Small intestine (tissue), 7 donors: Measurements from ENCODE around the gene ARNT2. TPM values are rescaled to one million over a fixed set of nuclear protein-coding genes. Genes with fewer than 3 reads are reported as not detected.

ENCODE experiments used
- DNase-seq, 2 donors: peaks; one replicate each; pipeline versions ENCODE4 v3.0.0 to v3.0.0-alpha.2; 2013
- FAIRE-seq: peaks from 2 replicates; lab custom pipeline; 2012; peaks lifted over from hg19 to GRCh38; lab: Jason Lieb, UNC
- H3K27ac ChIP-seq, 3 donors: one replicate each; pipeline ENCODE4 v1.5.1; 2013; ENCODE audit warnings: low read length in 2 of 3, mild to moderate bottlenecking in 2 of 3, control low read depth in 1 of 3, inconsistent platforms in 1 of 3, low read depth in 1 of 3, moderate library complexity in 1 of 3
- H3K27me3 ChIP-seq, 3 donors: one replicate each; pipeline ENCODE4 v1.6.1; 2013; ENCODE audit warnings: low read length in 3 of 3, inconsistent platforms in 1 of 3; ENCODE audit not compliant: control insufficient read depth in 3 of 3, insufficient read depth in 3 of 3
- H3K36me3 ChIP-seq, 3 donors: one replicate each; pipeline ENCODE4 v1.6.1; 2013; ENCODE audit warnings: low read length in 3 of 3, inconsistent platforms in 1 of 3, low read depth in 1 of 3, mild to moderate bottlenecking in 1 of 3, moderate library complexity in 1 of 3; ENCODE audit not compliant: control insufficient read depth in 3 of 3, insufficient read depth in 2 of 3
- H3K4me1 ChIP-seq, 3 donors: one replicate each; pipeline ENCODE4 v1.6.1; 2013; ENCODE audit warnings: low read length in 2 of 3, inconsistent platforms in 1 of 3, low read depth in 1 of 3, mild to moderate bottlenecking in 1 of 3, moderate library complexity in 1 of 3; ENCODE audit not compliant: control insufficient read depth in 3 of 3, insufficient read depth in 2 of 3
- H3K4me3 ChIP-seq, 3 donors: one replicate each; pipeline ENCODE4 v1.5.1; 2013; ENCODE audit warnings: low read length in 3 of 3, control low read depth in 1 of 3, inconsistent platforms in 1 of 3, low read depth in 1 of 3, mild to moderate bottlenecking in 1 of 3, moderate library complexity in 1 of 3
- H3K9me3 ChIP-seq, 2 donors: one replicate each; pipeline ENCODE4 v1.6.1; 2013; ENCODE audit warnings: low read depth in 1 of 2, low read length in 1 of 2; ENCODE audit not compliant: control insufficient read depth in 2 of 2, insufficient read depth in 1 of 2
- WGBS, 3 donors: extraction: QIAGEN DNeasy Blood & Tissue Kit; methylation state at CpG; one replicate each; pipeline ENCODE4 v1.1.7; 2013; 5-methylcytosine and 5-hydroxymethylcytosine counted together
- polyA plus RNA-seq, 4 donors: library from polyadenylated mRNA; stranded (reverse) in 3 of 4; unstranded in 1 of 4; fragments of 200-250 nt in 3 of 4; fragments of 120-200 nt in 1 of 4; gene quantifications; one replicate each; pipeline versions ENCODE4 v1.2.1 to v1.2.3, GENCODE V29; 2013
- donor health status: healthy with polysubstance abuse.
- donor health status: control.
- donor health status: control.
- donor health status: Bipolar disorder and iron deficiency.
- donor health status: healthy.

ARNT2 gene
- polyA plus RNA-seq, 4 donors = 0.45 to 4.4 (median 2.4) TPM

GRCh38 chr15:80531796-80532195 is 127.6 kb downstream of the ARNT2 start:
- WGBS, 3 donors = 60 to 75% (median 65%) methylated on average over 7 of the region's 7 CpGs
- H3K27me3 ChIP-seq = no peaks in the 10 kb centered on the region
- no peaks in the 10 kb centered on the region for H3K4me1 ChIP-seq
- H3K36me3 ChIP-seq = no peaks in the 10 kb centered on the region
- no peaks in the 10 kb centered on the region for H3K9me3 ChIP-seq
- FAIRE-seq (no peak), DNase-seq (no peak)
- no peak overlapping the region for H3K27ac ChIP-seq
- H3K4me3 ChIP-seq = no peak overlapping the region

GRCh38 chr15:80533790-80534333 is 129.7 kb downstream of the ARNT2 start:
- no peaks in the 10 kb centered on the region for H3K4me1 ChIP-seq
- DNase-seq (no peak), FAIRE-seq (no peak)
- no peak overlapping the region for H3K27ac ChIP-seq
- no peaks in the 10 kb centered on the region for H3K9me3 ChIP-seq
- no peaks in the 10 kb centered on the region for H3K36me3 ChIP-seq
- H3K4me3 ChIP-seq = no peak overlapping the region
- 77 to 92% (median 86%) methylated on average over 4 of the region's 4 CpGs for WGBS, 3 donors
- peaks cover 0 to 2% (median 0%) of the 10 kb centered on the region in 3 donors for H3K27me3 ChIP-seq

- no peaks in the 10 kb centered on the region for H3K9me3 ChIP-seq
- no peak for DNase-seq
- peaks cover 0 to 2% (median 0%) of the 10 kb centered on the region in 3 donors for H3K27me3 ChIP-seq
- no peak overlapping the region for H3K27ac ChIP-seq
- FAIRE-seq = no peak
- H3K4me3 ChIP-seq = no peak overlapping the region
- H3K4me1 ChIP-seq = no peaks in the 10 kb centered on the region
- no peaks in the 10 kb centered on the region for H3K36me3 ChIP-seq
- 52 to 66% (median 64%) methylated on average over 5 of the region's 5 CpGs for WGBS, 3 donors
Measured at GRCh38 chr15:80536231-80536630, 132.0 kb downstream of the ARNT2 start.

- no peaks in the 10 kb centered on the region for H3K36me3 ChIP-seq
- no peak for FAIRE-seq
- no peak for DNase-seq
- WGBS, 3 donors = 81 to 94% (median 89%) methylated on average over 2 of the region's 2 CpGs
- no peak overlapping the region for H3K27ac ChIP-seq
- H3K27me3 ChIP-seq = peaks cover 0 to 2% (median 0%) of the 10 kb centered on the region in 3 donors
- H3K9me3 ChIP-seq = no peaks in the 10 kb centered on the region
- no peaks in the 10 kb centered on the region for H3K4me1 ChIP-seq
- no peak overlapping the region for H3K4me3 ChIP-seq
Measured at GRCh38 chr15:80536716-80537115, 132.5 kb downstream of the ARNT2 start.

GRCh38 chr15:80545078-80545477 is 140.9 kb downstream of the ARNT2 start:
- Histone ChIP-seq H3K27me3 (no peaks in the 10 kb centered on the region), H3K27ac (no peak overlapping the region), H3K36me3 (no peaks in the 10 kb centered on the region), H3K4me1 (no peaks in the 10 kb centered on the region), H3K9me3 (no peaks in the 10 kb centered on the region), H3K4me3 (no peak overlapping the region)
- DNase-seq = no peak
- no peak for FAIRE-seq

- FAIRE-seq (no peak), DNase-seq (no peak)
Measured at GRCh38 chr15:80547264-80547663, 143.1 kb downstream of the ARNT2 start.

GRCh38 chr15:80549191-80549590 is 145.0 kb downstream of the ARNT2 start:
- H3K27me3 ChIP-seq = no peaks in the 10 kb centered on the region
- no peaks in the 10 kb centered on the region for H3K9me3 ChIP-seq
- no peaks in the 10 kb centered on the region for H3K4me1 ChIP-seq
- FAIRE-seq (no peak), DNase-seq (no peak)
- no peak overlapping the region for H3K27ac ChIP-seq
- H3K4me3 ChIP-seq = no peak overlapping the region
- H3K36me3 ChIP-seq = no peaks in the 10 kb centered on the region
- WGBS, 3 donors = 95 to 98% (median 97%) methylated on average over 1 of the region's 1 CpG

More at GRCh38 chr15:80547264-80547663, 143.1 kb downstream of the ARNT2 start:
- no peaks in the 10 kb centered on the region for H3K36me3 ChIP-seq
- H3K9me3 ChIP-seq = no peaks in the 10 kb centered on the region
- WGBS, 3 donors = 85 to 90% (median 88%) methylated on average over 2 of the region's 2 CpGs
- H3K4me1 ChIP-seq = no peaks in the 10 kb centered on the region
- H3K27me3 ChIP-seq = no peaks in the 10 kb centered on the region
- H3K27ac ChIP-seq = no peak overlapping the region
- no peak overlapping the region for H3K4me3 ChIP-seq

GRCh38 chr15:80549654-80550053 is 145.5 kb downstream of the ARNT2 start:
- H3K27ac ChIP-seq = no peak overlapping the region
- no peaks in the 10 kb centered on the region for H3K4me1 ChIP-seq
- FAIRE-seq (no peak), DNase-seq (no peak)
- H3K4me3 ChIP-seq = no peak overlapping the region
- H3K27me3 ChIP-seq = no peaks in the 10 kb centered on the region
- no peaks in the 10 kb centered on the region for H3K9me3 ChIP-seq
- H3K36me3 ChIP-seq = no peaks in the 10 kb centered on the region
- WGBS, 3 donors = 71 to 82% (median 75%) methylated on average over 3 of the region's 3 CpGs
